ENCODE measurements around the gene IGSF3. TPM values are rescaled to one million over a fixed set of nuclear protein-coding genes. Genes with fewer than 3 reads are reported as not detected.
A peak's percentile ranks its signal among the peaks of the same experiment; 100 is the strongest.
"Not testable (repeated sequence)": the region's sequence is repeated elsewhere in the genome, so short reads cannot be mapped to it uniquely, and the experiment has no call there.

IGSF3 gene
- total RNA-seq, 1 donor from 2014 or later = 15.8 TPM

- H3K27ac ChIP-seq; H3K9me3 ChIP-seq; H3K27me3 ChIP-seq (ENCODE audit: low read depth); H3K4me1 ChIP-seq; DNase-seq; H3K4me3 ChIP-seq; H3K36me3 ChIP-seq; ATAC-seq; intact Hi-C loops (cut with DNase I): not testable (repeated sequence)
Observed at GRCh38 chr1:116613825-116614224, 53.7 kb downstream of the IGSF3 start.

GRCh38 chr1:116609801-116610371 is 57.6 kb downstream of the IGSF3 start:
- ATAC-seq; intact Hi-C loops (cut with DNase I); H3K27me3 ChIP-seq (ENCODE audit: low read depth); H3K27ac ChIP-seq; H3K9me3 ChIP-seq; H3K4me1 ChIP-seq; DNase-seq; H3K36me3 ChIP-seq; H3K4me3 ChIP-seq: not testable (repeated sequence)

- H3K27ac ChIP-seq; H3K4me1 ChIP-seq; H3K36me3 ChIP-seq; H3K27me3 ChIP-seq (ENCODE audit: low read depth); DNase-seq; H3K9me3 ChIP-seq; intact Hi-C loops (cut with DNase I); H3K4me3 ChIP-seq: not testable (repeated sequence)
- peak in 1 of 2 donors; percentile 30 for ATAC-seq
Observed at GRCh38 chr1:116608841-116609240, 58.7 kb downstream of the IGSF3 start.

- H3K9me3 ChIP-seq; H3K27ac ChIP-seq; intact Hi-C loops (cut with DNase I); H3K27me3 ChIP-seq (ENCODE audit: low read depth); H3K4me1 ChIP-seq; H3K4me3 ChIP-seq; DNase-seq; H3K36me3 ChIP-seq; ATAC-seq: not testable (repeated sequence)
Observed at GRCh38 chr1:116608151-116608550, 59.4 kb downstream of the IGSF3 start.

- intact Hi-C loops (cut with DNase I); H3K27me3 ChIP-seq (ENCODE audit: low read depth); DNase-seq; H3K9me3 ChIP-seq; H3K4me1 ChIP-seq; H3K36me3 ChIP-seq; H3K4me3 ChIP-seq; H3K27ac ChIP-seq: not testable (repeated sequence)
- ATAC-seq = peak; percentile 27 to 81
Observed at GRCh38 chr1:116607463-116607862, 60.1 kb downstream of the IGSF3 start.

- DNase-seq (peak; percentile 71), ATAC-seq (peak; percentile 78 to 84)
- H3K4me3 ChIP-seq; intact Hi-C loops (cut with DNase I); H3K9me3 ChIP-seq; H3K27ac ChIP-seq; H3K27me3 ChIP-seq (ENCODE audit: low read depth); H3K36me3 ChIP-seq; H3K4me1 ChIP-seq: not testable (repeated sequence)
Observed at GRCh38 chr1:116606067-116606466, 61.5 kb downstream of the IGSF3 start.

- Histone ChIP-seq H3K9me3 (no peaks in the 10 kb centered on the region), H3K36me3 (no peaks in the 10 kb centered on the region), H3K27me3 (ENCODE audit: low read depth) (no peaks in the 10 kb centered on the region), H3K4me1 (no peaks in the 10 kb centered on the region), H3K27ac (no peak overlapping the region), H3K4me3 (no peak overlapping the region)
- DNase-seq = no peak
- TF ChIP-seq CTCF (IDR thresholded peaks at IDR 0.05) = no peak
- intact Hi-C loops (cut with DNase I) = no loop called here
- no peak for ATAC-seq
Observed at GRCh38 chr1:116605315-116605714, 62.2 kb downstream of the IGSF3 start.

GRCh38 chr1:116604408-116604807 is 63.1 kb downstream of the IGSF3 start:
- DNase-seq; ATAC-seq; H3K4me3 ChIP-seq; H3K27me3 ChIP-seq (ENCODE audit: low read depth); H3K9me3 ChIP-seq; H3K36me3 ChIP-seq; intact Hi-C loops (cut with DNase I); H3K4me1 ChIP-seq; H3K27ac ChIP-seq: not testable (repeated sequence)

GRCh38 chr1:116603646-116604045 is 63.9 kb downstream of the IGSF3 start:
- DNase-seq; H3K9me3 ChIP-seq; H3K4me3 ChIP-seq; ATAC-seq; H3K36me3 ChIP-seq; H3K4me1 ChIP-seq; H3K27me3 ChIP-seq (ENCODE audit: low read depth); intact Hi-C loops (cut with DNase I); H3K27ac ChIP-seq: not testable (repeated sequence)

GRCh38 chr1:116599369-116599768 is 68.2 kb downstream of the IGSF3 start:
- H3K27me3 ChIP-seq (ENCODE audit: low read depth); DNase-seq; H3K4me3 ChIP-seq; intact Hi-C loops (cut with DNase I); ATAC-seq; H3K9me3 ChIP-seq; H3K4me1 ChIP-seq; H3K27ac ChIP-seq; H3K36me3 ChIP-seq: not testable (repeated sequence)

- H3K27me3 ChIP-seq (ENCODE audit: low read depth); intact Hi-C loops (cut with DNase I); H3K36me3 ChIP-seq; H3K4me3 ChIP-seq; DNase-seq; H3K27ac ChIP-seq; ATAC-seq; H3K9me3 ChIP-seq; H3K4me1 ChIP-seq: not testable (repeated sequence)
Observed at GRCh38 chr1:116598420-116599036, 69.0 kb downstream of the IGSF3 start.

GRCh38 chr1:116597388-116597787 is 70.1 kb downstream of the IGSF3 start:
- H3K4me3 ChIP-seq; H3K9me3 ChIP-seq; intact Hi-C loops (cut with DNase I); H3K4me1 ChIP-seq; H3K27ac ChIP-seq; H3K27me3 ChIP-seq (ENCODE audit: low read depth); H3K36me3 ChIP-seq; ATAC-seq; DNase-seq: not testable (repeated sequence)

GRCh38 chr1:116596742-116597307 is 70.7 kb downstream of the IGSF3 start:
- H3K9me3 ChIP-seq; H3K4me1 ChIP-seq; H3K4me3 ChIP-seq; H3K27ac ChIP-seq; intact Hi-C loops (cut with DNase I); H3K27me3 ChIP-seq (ENCODE audit: low read depth); ATAC-seq; DNase-seq; H3K36me3 ChIP-seq: not testable (repeated sequence)
